Body of pancreas (tissue), 4 donors: ENCODE data around the gene SIN3A. TPM values are rescaled to one million over a fixed set of nuclear protein-coding genes. Genes with fewer than 3 reads are reported as not detected.

ENCODE experiments used
- ATAC-seq: fragments of 150-250 bp; one replicate; pipeline ENCODE4 v1.9.1; 2016
- DNase-seq, 4 donors: peaks; one replicate each; pipeline ENCODE4 v3.0.0-alpha.2; 2019
- H3K27ac ChIP-seq, 4 donors: fragments of 200-600 bp; sonication (generic); 1 replicate in 3 of 4; 2 replicates in 1 of 4; pipeline versions ENCODE4 v1.5.1 to v1.6.1; 2016 to 2019; ENCODE audit warnings: mild to moderate bottlenecking in 1 of 4, mixed read lengths in 1 of 4, moderate library complexity in 1 of 4
- H3K27me3 ChIP-seq, 2 donors: fragments of 200-600 bp; sonication (generic); one replicate each; pipeline ENCODE4 v1.6.0; 2016; ENCODE audit warnings: mild to moderate bottlenecking in 1 of 2
- H3K36me3 ChIP-seq, 2 donors: fragments of 200-600 bp; sonication (generic); replicated peaks in 1 of 2; 2 replicates each; pipeline ENCODE4 v1.5.1; 2016; ENCODE audit warnings: low read depth in 2 of 2; ENCODE audit not compliant: insufficient read depth in 1 of 2
- H3K4me1 ChIP-seq: fragments of 200-600 bp; sonication (generic); one replicate; pipeline ENCODE4 v1.6.0; 2016
- H3K4me3 ChIP-seq, 2 donors: fragments of 200-600 bp; sonication (generic); 1 replicate in 1 of 2; 2 replicates in 1 of 2; pipeline ENCODE4 v1.5.1; 2016 to 2019
- H3K9me3 ChIP-seq, 3 donors: fragments of 200-600 bp; sonication (generic); 1 replicate in 2 of 3; 2 replicates in 1 of 3; pipeline ENCODE4 v1.5.1; 2016
- POLR2A ChIP-seq, 3 donors: fragments of 450-650 bp; IDR thresholded peaks; one replicate each; pipeline ENCODE4 v1.6.1; 2016; ENCODE audit warnings: antibody characterized with exemption in 3 of 3, mild to moderate bottlenecking in 2 of 3
- WGBS, 2 donors: methylation state at CpG; one replicate each; pipeline ENCODE4 v1.1.5; 2017; 5-methylcytosine and 5-hydroxymethylcytosine counted together
- intact Hi-C: fragments of 100-400 bp; cut with DNase I; formaldehyde crosslinking; loops from one replicate; pipeline ENCODE4 v1.15.1; 2023
- microRNA counts, 2 donors: library from miRNA; unstranded; fragments of <30 nt; microRNA quantifications; one replicate each; lab custom pipeline; 2017
- microRNA-seq, 2 donors: library from miRNA; unstranded; fragments of <30 nt; microRNA quantifications; one replicate each; pipeline ENCODE4, GENCODE V29; 2016; ENCODE audit warnings: borderline number of aligned reads in 2 of 2, borderline replicate concordance in 2 of 2
- small RNA-seq: library from RNA; depleted of rRNA; stranded (forward); fragments of <200 nt; gene quantifications from one replicate; pipeline ENCODE3, GENCODE V24; 2016
- total RNA-seq, 2 donors: library from RNA; depleted of rRNA; stranded (reverse); fragments of >200 nt; gene quantifications; one replicate each; pipeline ENCODE4 v1.1.0, GENCODE V29; 2016
- TF ChIP-seq, protein P1 (sequence below), 7 experiments: fragments of 450-650 bp in 4 of 7; fragments of 200-600 bp in 3 of 7; sonication (generic) in 3 of 7; IDR thresholded peaks; one replicate each; pipeline ENCODE4 v1.5.1; 2016 to 2019; ENCODE audit warnings: antibody characterized with exemption in 7 of 7

The SIN3A gene
- total RNA-seq, 2 donors from 2014 or later, result 17.1 to 23.1 TPM

DNA sequence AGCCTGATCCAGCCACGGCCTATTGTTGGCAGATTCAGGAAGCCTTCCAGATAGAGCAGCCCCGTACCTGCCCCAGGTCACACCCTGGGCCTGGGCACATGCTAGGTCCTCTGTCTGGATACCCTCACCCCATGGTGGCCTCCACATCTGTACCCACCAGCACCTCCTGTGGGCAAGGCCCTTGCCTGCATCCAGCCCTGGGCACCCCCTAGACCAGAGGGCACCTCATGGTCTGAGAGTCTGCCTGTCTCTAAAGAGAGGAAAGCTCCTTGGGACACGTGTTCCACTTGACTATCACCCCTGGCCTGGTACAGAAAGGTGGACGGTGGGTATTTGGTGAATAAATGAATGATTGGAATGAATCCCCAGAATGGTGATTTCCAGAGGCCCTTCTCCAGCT, 124.5 kb downstream of the SIN3A start:
- no peaks in the 10 kb centered on the region for H3K27me3 ChIP-seq
- H3K27ac ChIP-seq, result no peak overlapping the region
- no peak overlapping the region for H3K4me3 ChIP-seq
- DNase-seq, result no peak
- intact Hi-C loops, result no loop called here
- TF ChIP-seq POLR2A (IDR thresholded peaks at IDR 0.05), result no peak
- TF ChIP-seq, protein P1, sequence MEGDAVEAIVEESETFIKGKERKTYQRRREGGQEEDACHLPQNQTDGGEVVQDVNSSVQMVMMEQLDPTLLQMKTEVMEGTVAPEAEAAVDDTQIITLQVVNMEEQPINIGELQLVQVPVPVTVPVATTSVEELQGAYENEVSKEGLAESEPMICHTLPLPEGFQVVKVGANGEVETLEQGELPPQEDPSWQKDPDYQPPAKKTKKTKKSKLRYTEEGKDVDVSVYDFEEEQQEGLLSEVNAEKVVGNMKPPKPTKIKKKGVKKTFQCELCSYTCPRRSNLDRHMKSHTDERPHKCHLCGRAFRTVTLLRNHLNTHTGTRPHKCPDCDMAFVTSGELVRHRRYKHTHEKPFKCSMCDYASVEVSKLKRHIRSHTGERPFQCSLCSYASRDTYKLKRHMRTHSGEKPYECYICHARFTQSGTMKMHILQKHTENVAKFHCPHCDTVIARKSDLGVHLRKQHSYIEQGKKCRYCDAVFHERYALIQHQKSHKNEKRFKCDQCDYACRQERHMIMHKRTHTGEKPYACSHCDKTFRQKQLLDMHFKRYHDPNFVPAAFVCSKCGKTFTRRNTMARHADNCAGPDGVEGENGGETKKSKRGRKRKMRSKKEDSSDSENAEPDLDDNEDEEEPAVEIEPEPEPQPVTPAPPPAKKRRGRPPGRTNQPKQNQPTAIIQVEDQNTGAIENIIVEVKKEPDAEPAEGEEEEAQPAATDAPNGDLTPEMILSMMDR (IDR thresholded peaks at IDR 0.05), result no peak
- H3K36me3 ChIP-seq, result no peaks in the 10 kb centered on the region
- H3K9me3 ChIP-seq, result no peaks in the 10 kb centered on the region
- no peak for ATAC-seq
- H3K4me1 ChIP-seq, result no peaks in the 10 kb centered on the region
- 72 to 75% methylated on average over 4 of the region's 4 CpGs for WGBS, 2 donors

DNA sequence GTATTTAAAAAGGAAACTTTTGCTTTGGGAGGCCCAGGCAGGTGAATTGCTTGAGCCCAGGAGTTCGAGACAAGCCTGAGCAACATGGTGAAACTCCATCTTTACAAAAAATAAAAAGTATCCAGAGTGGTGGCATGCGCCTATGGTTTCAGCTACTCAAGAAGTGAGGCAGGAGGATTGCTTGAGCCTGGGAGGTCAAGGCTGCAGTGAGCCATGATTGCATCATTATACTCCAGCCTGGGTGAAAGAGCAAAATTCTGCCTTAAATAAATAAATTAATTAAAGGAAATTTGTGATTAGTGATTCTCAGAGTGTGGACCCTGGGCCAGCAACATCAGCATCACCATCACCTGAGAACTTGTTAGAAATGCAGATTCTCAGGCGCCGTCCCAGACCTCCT, 125.6 kb downstream of the SIN3A start:
- H3K36me3 ChIP-seq, result no peaks in the 10 kb centered on the region
- no peak overlapping the region for H3K27ac ChIP-seq
- H3K4me3 ChIP-seq, result no peak overlapping the region
- 86 to 98% methylated on average over 4 of the region's 4 CpGs for WGBS, 2 donors
- H3K9me3 ChIP-seq, result no peaks in the 10 kb centered on the region
- no peak for ATAC-seq
- H3K4me1 ChIP-seq, result no peaks in the 10 kb centered on the region
- no peaks in the 10 kb centered on the region for H3K27me3 ChIP-seq
- intact Hi-C loops, result no loop called here
- no peak for DNase-seq
- no peak for TF ChIP-seq POLR2A (IDR thresholded peaks at IDR 0.05)
- TF ChIP-seq, protein P1 (IDR thresholded peaks at IDR 0.05), result no peak

DNA sequence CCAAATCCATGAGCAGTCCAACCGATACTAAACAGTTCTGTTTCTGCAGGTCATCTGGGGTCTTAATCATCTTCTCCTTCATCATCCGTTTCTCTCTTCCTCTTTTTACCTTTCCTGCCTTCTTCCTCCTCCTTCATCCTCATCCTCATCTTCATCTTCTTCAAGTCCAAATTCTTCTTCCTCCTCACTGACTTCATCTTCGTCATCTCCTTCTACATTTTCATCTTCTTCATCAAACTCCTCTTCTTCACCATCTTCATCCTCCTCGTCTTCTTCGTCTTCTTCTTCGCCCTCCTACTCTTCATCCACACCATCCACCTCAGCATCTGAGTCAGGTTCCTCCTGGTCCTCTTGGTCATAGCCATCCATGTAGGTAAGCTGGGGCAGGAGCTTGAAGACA, 129.8 kb downstream of the SIN3A start:
- intact Hi-C loops, result no loop called here
- H3K27ac ChIP-seq, result no peak overlapping the region
- WGBS, 2 donors, result 76 to 81% methylated on average over 6 of the region's 6 CpGs
- no peak for TF ChIP-seq POLR2A (IDR thresholded peaks at IDR 0.05)
- TF ChIP-seq, protein P1 (IDR thresholded peaks at IDR 0.05), result no peak
- H3K4me1 ChIP-seq, result no peaks in the 10 kb centered on the region
- ATAC-seq (no peak), DNase-seq (no peak)
- no peak overlapping the region for H3K4me3 ChIP-seq
- no peaks in the 10 kb centered on the region for H3K27me3 ChIP-seq
- no peaks in the 10 kb centered on the region for H3K9me3 ChIP-seq
- H3K36me3 ChIP-seq, result no peaks in the 10 kb centered on the region

MicroRNAs encoded within 50 kb of the gene (microRNA counts, 767-probe panel; counts per million panel counts)
- microRNA hsa-miR-631 (lab: Ali Mortazavi, UCI), result 736 to 1,799 counts per million in 2 donors

Small RNA genes within 50 kb of the gene (microRNA-seq; reads per million reads assigned to microRNA genes)
- gene MIR631, result 0 reads per million in 2 donors

Small RNA genes within 50 kb of the gene (small RNA-seq; reads per million reads assigned to genes)
- gene AC105036.2, result not detected

Other genes with a start within 250 kb of the SIN3A start
- gene C15orf39, start 249.8 kb downstream of the SIN3A start, total RNA-seq, result 10 to 100 TPM; 12.5 to 30.3 TPM
- gene GOLGA6C, start 193.4 kb downstream of the SIN3A start, total RNA-seq, result not detected
- gene GOLGA6D, start 168.9 kb downstream of the SIN3A start, total RNA-seq, result not detected
- gene COMMD4, start 115.6 kb downstream of the SIN3A start, total RNA-seq, result 10 to 100 TPM; 35.3 to 43.8 TPM
- gene NEIL1, start 104.7 kb downstream of the SIN3A start, total RNA-seq, result 100 to 1,000 TPM in 1 of 2 donors, 10 to 100 TPM in 1; 79.1 to 112 TPM
- gene MAN2C1, start 83.1 kb downstream of the SIN3A start, total RNA-seq, result 100 to 1,000 TPM; 186 to 339 TPM
- gene PTPN9, start 127.6 kb upstream of the SIN3A start, total RNA-seq, result 1 to 10 TPM; 7.3 to 9.9 TPM
- 10 to 100 TPM in 1 of 2 donors, 1 to 10 TPM in 1; 7.0 to 11.2 TPM for gene SNUPN, start 174.0 kb upstream of the SIN3A start, total RNA-seq
- 10 to 100 TPM; 43.1 to 66.6 TPM for gene IMP3, start 188.5 kb upstream of the SIN3A start, total RNA-seq
- 10 to 100 TPM; 19.8 to 21.8 TPM for gene SNX33, start 196.2 kb upstream of the SIN3A start, total RNA-seq